Glomerular visceral epithelial cell (primary cell): ENCODE data around the gene CD200R1L.
A peak's percentile ranks its signal among the peaks of the same experiment; 100 is the strongest.

ENCODE experiments used
- DNase-seq: peaks from one replicate; pipeline ENCODE4 v3.0.0-alpha.2; 2016; ENCODE audit errors: extremely low spot score

Gene CD200R1L

GRCh38 chr3:112822064-112823055 is 24.3 kb downstream of the CD200R1L start:
- DNase-seq: no peak

GRCh38 chr3:112818289-112818688 is 28.4 kb downstream of the CD200R1L start:
- DNase-seq: no peak

- no peak for DNase-seq
Observed at GRCh38 chr3:112817797-112818196, 28.9 kb downstream of the CD200R1L start.

- no peak for DNase-seq
Observed at GRCh38 chr3:112817271-112817670, 29.4 kb downstream of the CD200R1L start.

GRCh38 chr3:112815981-112816380 is 30.7 kb downstream of the CD200R1L start:
- no peak for DNase-seq

- peak; percentile 28 for DNase-seq
Observed at GRCh38 chr3:112814266-112814665, 32.4 kb downstream of the CD200R1L start.

GRCh38 chr3:112813723-112814171 is 32.9 kb downstream of the CD200R1L start:
- DNase-seq: no peak

GRCh38 chr3:112813016-112813415 is 33.6 kb downstream of the CD200R1L start:
- DNase-seq: no peak

- no peak for DNase-seq
Observed at GRCh38 chr3:112811917-112812660, 34.6 kb downstream of the CD200R1L start.

- no peak for DNase-seq
Observed at GRCh38 chr3:112811131-112811884, 35.4 kb downstream of the CD200R1L start.

- DNase-seq: no peak
Observed at GRCh38 chr3:112810561-112810960, 36.1 kb downstream of the CD200R1L start.

- no peak for DNase-seq
Observed at GRCh38 chr3:112808136-112808535, 38.5 kb downstream of the CD200R1L start.

- no peak for DNase-seq
Observed at GRCh38 chr3:112807685-112808084, 39.0 kb downstream of the CD200R1L start.

GRCh38 chr3:112806903-112807302 is 39.8 kb downstream of the CD200R1L start:
- no peak for DNase-seq

- no peak for DNase-seq
Observed at GRCh38 chr3:112805126-112805525, 41.5 kb downstream of the CD200R1L start.

GRCh38 chr3:112804021-112804420 is 42.6 kb downstream of the CD200R1L start:
- DNase-seq: no peak

- DNase-seq: no peak
Observed at GRCh38 chr3:112803467-112803866, 43.2 kb downstream of the CD200R1L start.

GRCh38 chr3:112802338-112802737 is 44.3 kb downstream of the CD200R1L start:
- DNase-seq: no peak

GRCh38 chr3:112799946-112800345 is 46.7 kb downstream of the CD200R1L start:
- DNase-seq: no peak

GRCh38 chr3:112794622-112795172 is 52.0 kb downstream of the CD200R1L start:
- no peak for DNase-seq

GRCh38 chr3:112793326-112794081 is 53.2 kb downstream of the CD200R1L start:
- DNase-seq: peak; percentile 37
